K562 (cell line): ENCODE data around the gene OPRD1. TPM values are rescaled to one million over a fixed set of nuclear protein-coding genes. Genes with fewer than 3 reads are reported as not detected.

ENCODE experiments used
- ATAC-seq: fragments of 200-7000 bp; cut with Tn5 transposase; 3 replicates; pipeline ENCODE4 v1.9.1; 2020; ENCODE audit warnings: moderate library complexity
- BruUV-seq: library from RNA; stranded (reverse); fragments of 400-500 nt; replicated peaks from 2 replicates; lab custom pipeline; 2021; lab: Mats Ljungman, UMichigan
- CTCF ChIA-PET: fragments of 300-600 bp; formaldehyde crosslinking; extraction: SDS; loops from one replicate; lab custom pipeline; 2021; ENCODE audit warnings: low intra/inter-chr PET ratio; lab: Yijun Ruan, JAX
- POLR2A ChIA-PET: fragments of 300-600, 350-650 bp; sonication (Branson Sonifier 250); formaldehyde crosslinking; extraction: SDS; loops from one replicate; lab custom pipeline; 2021; ENCODE audit warnings: antibody characterized with exemption, inconsistent platforms; lab: Yijun Ruan, JAX
- DNase-seq, 4 experiments: peaks; one replicate each; pipeline versions ENCODE4 v3.0.0 to v3.0.0-alpha.2; 2011 to 2018; ENCODE audit warnings: low spot score in 3 of 4, mixed read lengths in 3 of 4; ENCODE audit errors: extremely low read depth in 1 of 4
- FAIRE-seq: peaks from 2 replicates; lab custom pipeline; 2011; peaks lifted over from hg19 to GRCh38; lab: Jason Lieb, UNC
- H2AFZ ChIP-seq: 2 replicates; pipeline ENCODE4 v1.6.0; 2011; ENCODE audit warnings: low read depth, low read length, control low read depth, inconsistent platforms
- H3K27ac ChIP-seq: fragments of 200-600 bp; 3 replicates; pipeline ENCODE4 v1.8.0; 2011; ENCODE audit warnings: low read depth, mild to moderate bottlenecking, control low read depth, inconsistent platforms, low read length, moderate library complexity, mixed read lengths; ENCODE audit errors: extremely low read depth
- H3K27me3 ChIP-seq, 2 experiments: fragments of 300-600 bp in 1 of 2; 2 replicates in 1 of 2; 3 replicates in 1 of 2; pipeline versions ENCODE4 v1.6.0 to v1.8.0; 2011; ENCODE audit warnings: inconsistent platforms in 2 of 2, low read length in 2 of 2, mild to moderate bottlenecking in 1 of 2, mixed read lengths in 1 of 2, moderate library complexity in 1 of 2; ENCODE audit not compliant: control insufficient read depth in 2 of 2, insufficient read depth in 2 of 2
- H3K36me3 ChIP-seq: fragments of 300-600 bp; 3 replicates; pipeline ENCODE4 v1.8.0; 2011; ENCODE audit warnings: mild to moderate bottlenecking, low read length, inconsistent platforms; ENCODE audit not compliant: control insufficient read depth, insufficient read depth
- H3K4me1 ChIP-seq, 2 experiments: fragments of 200-600 bp in 1 of 2; replicated peaks in 1 of 2; 2 replicates in 1 of 2; 3 replicates in 1 of 2; pipeline versions ENCODE4 v1.5.1 to v1.8.0; 2011; ENCODE audit warnings: inconsistent platforms in 2 of 2, low read length in 2 of 2, mild to moderate bottlenecking in 1 of 2, mixed read lengths in 1 of 2, moderate library complexity in 1 of 2; ENCODE audit not compliant: control insufficient read depth in 2 of 2, insufficient read depth in 2 of 2
- H3K4me2 ChIP-seq: 2 replicates; pipeline ENCODE4 v1.6.1; 2011; ENCODE audit warnings: low read length, control low read depth, inconsistent platforms, mixed read lengths; ENCODE audit not compliant: insufficient read depth
- H3K4me3 ChIP-seq: fragments of 200-600 bp; sonication (generic), shearing (Covaris generic); 2 replicates; pipeline ENCODE4 v1.5.1; 2016; ENCODE audit warnings: control low read depth, inconsistent platforms
- H3K79me2 ChIP-seq: fragments of 200-600 bp; 3 replicates; pipeline ENCODE4 v1.8.0; 2011; ENCODE audit warnings: low read length, inconsistent platforms; ENCODE audit not compliant: control insufficient read depth, insufficient read depth
- H3K9ac ChIP-seq, 2 experiments: 2 replicates each; pipeline versions ENCODE4 v1.6.0 to v1.6.1; 2011; ENCODE audit warnings: low read depth in 2 of 2, low read length in 2 of 2, control low read depth in 1 of 2, inconsistent platforms in 1 of 2, mild to moderate bottlenecking in 1 of 2, mixed read lengths in 1 of 2; ENCODE audit not compliant: insufficient read depth in 1 of 2
- H3K9me1 ChIP-seq: one replicate; pipeline ENCODE4 v1.6.0; 2011; ENCODE audit warnings: inconsistent platforms, mild to moderate bottlenecking, low read length, moderate library complexity; ENCODE audit not compliant: control insufficient read depth, insufficient read depth
- H3K9me3 ChIP-seq: replicated peaks from 2 replicates; pipeline ENCODE4 v1.5.1; 2011; ENCODE audit warnings: low read depth, low read length, inconsistent platforms; ENCODE audit not compliant: control insufficient read depth, insufficient read depth
- H4K20me1 ChIP-seq: replicated peaks from 2 replicates; pipeline ENCODE4 v1.6.1; 2011; ENCODE audit warnings: low read length, inconsistent platforms, mixed read lengths; ENCODE audit not compliant: control insufficient read depth, insufficient read depth
- IFI16 ChIP-seq: fragments of 250-450 bp; sonication (Bioruptor Pico); IDR thresholded peaks from 2 replicates; pipeline ENCODE4 v2.1.2; 2022; ENCODE audit warnings: mild to moderate bottlenecking, inconsistent platforms
- NELFE ChIP-seq: IDR thresholded peaks from 2 replicates; pipeline ENCODE4 v1.6.1; 2011; ENCODE audit warnings: mild to moderate bottlenecking; ENCODE audit not compliant: insufficient read depth, insufficient read length
- NR2C1 ChIP-seq, 2 experiments: fragments of 450-650 bp; IDR thresholded peaks; 2 replicates each; pipeline ENCODE4 v1.6.1; 2017; ENCODE audit warnings: mild to moderate bottlenecking in 2 of 2, antibody characterized with exemption in 1 of 2, inconsistent platforms in 1 of 2, missing compliant biosample characterization in 1 of 2, missing genetic modification characterization in 1 of 2
- NR4A1 ChIP-seq, 2 experiments: fragments of 250-450 bp in 1 of 2; fragments of 450-650 bp in 1 of 2; sonication (Bioruptor Pico) in 1 of 2; IDR thresholded peaks; 2 replicates each; pipeline versions ENCODE4 v1.4.0 to v1.6.1; 2016 to 2020; ENCODE audit warnings: mild to moderate bottlenecking in 2 of 2, missing compliant biosample characterization in 1 of 2, missing genetic modification characterization in 1 of 2, moderate library complexity in 1 of 2
- RAD21 ChIP-seq, 2 experiments: fragments of 250-450 bp in 1 of 2; fragments of 450-650 bp in 1 of 2; sonication (Bioruptor Pico) in 1 of 2; formaldehyde crosslinking in 1 of 2; IDR thresholded peaks in 1 of 2; conservative IDR thresholded peaks in 1 of 2; 2 replicates each; pipeline versions ENCODE4 v1.4.0 to v1.8.0; 2020 to 2022; ENCODE audit warnings: mild to moderate bottlenecking in 2 of 2, moderate library complexity in 1 of 2
- RBM25 ChIP-seq: fragments of 200-400 bp; formaldehyde crosslinking; IDR thresholded peaks from 2 replicates; pipeline ENCODE4 v1.6.1; 2018; ENCODE audit warnings: low read length, low read depth, moderate library complexity; ENCODE audit not compliant: severe bottlenecking
- SMAD1 ChIP-seq: fragments of 150-350 bp; IDR thresholded peaks from 2 replicates; pipeline ENCODE4 v1.6.1; 2014; ENCODE audit warnings: low read length, low read depth; ENCODE audit not compliant: partially characterized antibody
- SUPT5H ChIP-seq: fragments of 450-650 bp; IDR thresholded peaks from 2 replicates; pipeline ENCODE4 v1.6.1; 2016
- WGBS: fragments of 100-300 bp; shearing (Covaris generic); methylation state at CpG from one replicate; pipeline ENCODE4 v1.1.6; 2016; ENCODE audit warnings: low coverage, mixed read lengths; ENCODE audit not compliant: insufficient coverage; ENCODE audit errors: missing lambda C conversion rate; 5-methylcytosine and 5-hydroxymethylcytosine counted together
- in situ Hi-C: fragments of 300-500 bp; cut with MboI; formaldehyde crosslinking; loops from 4 replicates; pipeline ENCODE4 v1.15.0; 2018; ENCODE audit warnings: inconsistent platforms, mixed read lengths
- intact Hi-C: fragments of 100-400 bp; cut with micrococcal nuclease; formaldehyde crosslinking; loops from 2 replicates; pipeline ENCODE4 v1.14.2; 2022
- polyA plus RNA-seq, 8 experiments: library from polyadenylated mRNA; depleted of rRNA in 4 of 8; stranded (reverse) in 5 of 8; unstranded in 3 of 8; fragments of >200 nt; fragmentation: Nextera tagmentation in 2 of 8; fragmentation: Illumina TruSeq in 1 of 8; extraction: Ambion mirVana in 2 of 8; extraction: Trizol in 1 of 8; gene quantifications; 2 replicates each; pipeline versions ENCODE4 v1.2.1 to v1.2.3, GENCODE V29; 2011 to 2014; ENCODE audit warnings: inconsistent platforms in 1 of 8, missing spikeins in 1 of 8
- total RNA-seq, 7 experiments: library from RNA; depleted of rRNA in 6 of 7; stranded (reverse); fragments of >200 nt in 6 of 7; fragmentation: Illumina TruSeq in 2 of 7; extraction: Trizol in 2 of 7; gene quantifications; 2 replicates each; pipeline versions ENCODE4 v1.2.1 to v1.2.3, GENCODE V29; 2011 to 2021; ENCODE audit warnings: low replicate concordance in 1 of 7
- TF ChIP-seq, protein P1 (sequence below): sonication (generic); formaldehyde crosslinking; IDR thresholded peaks from 2 replicates; pipeline ENCODE4 v1.9.0; 2022; ENCODE audit warnings: mild to moderate bottlenecking, missing genetic modification reagents

OPRD1 gene
- total and polyA plus RNA-seq, 9 of the 15 experiments (the other 6 are each of a cell fraction or from before 2014, with no cell fraction given), result under 0.01 to 0.03 (median under 0.01) TPM; not detected in 6

DNA sequence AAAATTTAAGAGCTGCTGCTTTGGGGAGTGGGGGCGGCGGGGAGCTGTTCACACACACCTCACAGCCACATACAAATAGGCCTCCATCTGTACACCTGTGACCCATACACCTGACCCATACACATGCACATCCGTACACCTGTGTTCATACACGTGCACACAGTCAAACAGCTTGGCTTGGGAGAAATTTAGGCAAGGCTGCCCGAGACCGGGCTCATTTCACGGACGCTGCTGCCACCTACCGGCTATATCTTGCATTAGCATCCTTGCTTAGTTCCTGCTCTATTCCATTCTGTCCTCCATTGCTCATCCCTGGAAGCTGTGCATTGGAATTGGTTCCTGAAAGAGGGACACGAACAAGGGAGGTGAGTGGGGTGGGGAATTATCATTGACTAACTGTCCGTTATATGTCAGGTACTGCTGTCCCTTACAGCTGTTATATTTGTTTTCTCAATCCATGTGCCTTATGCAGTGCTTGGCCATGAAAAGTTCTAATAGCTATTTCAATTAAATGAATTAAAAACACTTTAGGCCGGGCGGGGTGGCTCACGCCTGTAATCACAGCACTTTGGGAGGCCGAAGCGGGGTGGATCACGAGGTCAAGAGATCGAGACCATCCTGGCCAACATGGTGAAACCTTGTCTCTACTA lies 65.3 kb downstream of the OPRD1 start (continued):
- TF ChIP-seq NR4A1 (CRISPR knock-in tag; IDR thresholded peaks at IDR 0.05) (0 out of 2 replicates have a peak, but pooled peaks have one; percentile 49), NR4A1 (tag; IDR thresholded peaks at IDR 0.05) (no peak)
- TF ChIP-seq, protein P1, sequence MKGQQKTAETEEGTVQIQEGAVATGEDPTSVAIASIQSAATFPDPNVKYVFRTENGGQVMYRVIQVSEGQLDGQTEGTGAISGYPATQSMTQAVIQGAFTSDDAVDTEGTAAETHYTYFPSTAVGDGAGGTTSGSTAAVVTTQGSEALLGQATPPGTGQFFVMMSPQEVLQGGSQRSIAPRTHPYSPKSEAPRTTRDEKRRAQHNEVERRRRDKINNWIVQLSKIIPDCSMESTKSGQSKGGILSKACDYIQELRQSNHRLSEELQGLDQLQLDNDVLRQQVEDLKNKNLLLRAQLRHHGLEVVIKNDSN, result 0 out of 2 replicates have a peak, but pooled peaks have one; percentile 46

DNA sequence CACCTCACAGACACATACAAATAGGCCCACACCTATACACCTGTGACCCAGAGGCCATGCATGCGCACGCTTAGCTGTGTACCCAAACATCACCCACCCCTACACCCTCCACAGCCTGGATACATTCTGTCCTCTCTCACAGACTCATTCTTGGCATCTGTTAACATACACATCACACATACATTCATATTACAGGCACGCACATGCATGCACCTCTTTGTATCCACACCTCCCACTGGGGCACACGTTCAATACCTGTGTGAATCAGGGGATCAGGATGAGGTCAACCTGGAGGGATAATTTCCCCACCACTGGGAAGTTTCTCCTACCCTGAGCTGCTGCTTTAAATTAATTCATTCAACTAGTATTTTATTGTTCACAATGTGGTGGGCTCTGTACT lies 66.8 kb downstream of the OPRD1 start:
- DNase-seq (no peak), ATAC-seq (no peak), FAIRE-seq (no peak)
- no peak overlapping the region for H2AFZ ChIP-seq
- H4K20me1 ChIP-seq, result no peaks in the 10 kb centered on the region
- peaks cover 36 to 37% of the 10 kb centered on the region in 2 experiments for H3K4me1 ChIP-seq
- intact Hi-C loops, result loop anchor here (5.0 kb wide), 1 partner anchor 1021 kb away; no protein-coding TSS in a partner anchor
- no TSS peak for BruUV-seq
- TF ChIP-seq RAD21 (CRISPR knock-in tag; conservative IDR thresholded peaks at IDR 0.05 in 1 of 2, IDR thresholded peaks at IDR 0.05 in 1 of 2) (no peak), SMAD1 (no peak), NR2C1 (IDR thresholded peaks at IDR 0.05) (no peak), NR2C1 (tag; IDR thresholded peaks at IDR 0.05) (no peak), SUPT5H (no peak), RBM25 (no peak), NELFE (no peak), IFI16 (CRISPR knock-in tag) (no peak)
- no peak overlapping the region for H3K27ac ChIP-seq
- CTCF ChIA-PET, result interaction anchor here (1.0 kb wide), 1 partner anchor 142 kb away, joined by 3 read pairs; the partner anchor contains the start of gene YTHDF2
- no peaks in the 10 kb centered on the region for H3K27me3 ChIP-seq
- no peaks in the 10 kb centered on the region for H3K9me3 ChIP-seq
- in situ Hi-C loops, result no loop called here
- H3K79me2 ChIP-seq, result no peaks in the 10 kb centered on the region; the same call in 2 of the 3 replicates
- no peaks in the 10 kb centered on the region for H3K36me3 ChIP-seq
- no peak overlapping the region for H3K4me3 ChIP-seq
- POLR2A ChIA-PET, result interaction anchor here (0.7 to 4.9 kb wide), 6 partner anchors 12 to 319 kb away, joined by 3 to 57 read pairs (median 4); partner anchors contain the start of genes RNU11 and SRSF4
- no peak overlapping the region for H3K4me2 ChIP-seq
- H3K9ac ChIP-seq, result no peak overlapping the region
- H3K9me1 ChIP-seq, result no peaks in the 10 kb centered on the region
- 79% methylated on average over 4 of the region's 4 CpGs for WGBS
